Ecto neural progenitor cell (in vitro differentiated cells): ENCODE data around the gene TNS2.
A peak's percentile ranks its signal among the peaks of the same experiment; 100 is the strongest.

Experiments used
- DNase-seq: peaks from one replicate; pipeline ENCODE4 v3.0.0-alpha.2; 2018; ENCODE audit warnings: low spot score

Gene TNS2

DNA sequence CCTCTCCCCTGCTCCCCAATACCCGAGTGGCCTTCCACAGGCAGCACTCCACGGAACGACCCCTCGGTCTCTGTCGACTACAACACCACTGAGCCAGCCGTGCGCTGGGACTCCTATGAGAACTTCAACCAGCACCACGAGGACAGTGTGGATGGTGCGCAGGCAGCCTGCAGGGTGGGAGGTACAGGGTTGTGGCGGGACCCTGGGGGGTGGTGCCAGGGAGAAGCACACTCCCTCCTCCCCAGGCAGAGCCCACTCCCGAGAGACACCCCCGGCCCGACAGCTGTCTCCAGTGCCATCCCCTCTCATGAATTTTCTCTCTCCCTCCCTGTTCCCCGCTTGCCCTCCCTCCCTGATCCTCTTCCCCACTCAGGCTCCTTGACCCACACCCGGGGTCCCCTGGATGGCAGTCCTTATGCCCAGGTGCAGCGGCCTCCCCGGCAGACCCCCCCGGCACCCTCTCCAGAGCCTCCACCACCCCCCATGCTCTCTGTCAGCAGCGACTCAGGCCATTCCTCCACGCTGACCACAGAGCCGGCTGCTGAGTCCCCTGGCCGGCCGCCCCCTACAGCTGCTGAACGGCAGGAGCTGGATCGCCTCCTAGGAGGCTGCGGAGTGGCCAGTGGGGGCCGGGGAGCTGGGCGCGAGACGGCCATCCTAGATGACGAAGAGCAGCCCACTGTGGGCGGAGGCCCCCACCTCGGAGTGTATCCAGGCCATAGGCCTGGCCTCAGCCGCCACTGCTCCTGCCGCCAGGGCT, 9.0 kb downstream of the TNS2 start:
- DNase-seq: no peak

DNA sequence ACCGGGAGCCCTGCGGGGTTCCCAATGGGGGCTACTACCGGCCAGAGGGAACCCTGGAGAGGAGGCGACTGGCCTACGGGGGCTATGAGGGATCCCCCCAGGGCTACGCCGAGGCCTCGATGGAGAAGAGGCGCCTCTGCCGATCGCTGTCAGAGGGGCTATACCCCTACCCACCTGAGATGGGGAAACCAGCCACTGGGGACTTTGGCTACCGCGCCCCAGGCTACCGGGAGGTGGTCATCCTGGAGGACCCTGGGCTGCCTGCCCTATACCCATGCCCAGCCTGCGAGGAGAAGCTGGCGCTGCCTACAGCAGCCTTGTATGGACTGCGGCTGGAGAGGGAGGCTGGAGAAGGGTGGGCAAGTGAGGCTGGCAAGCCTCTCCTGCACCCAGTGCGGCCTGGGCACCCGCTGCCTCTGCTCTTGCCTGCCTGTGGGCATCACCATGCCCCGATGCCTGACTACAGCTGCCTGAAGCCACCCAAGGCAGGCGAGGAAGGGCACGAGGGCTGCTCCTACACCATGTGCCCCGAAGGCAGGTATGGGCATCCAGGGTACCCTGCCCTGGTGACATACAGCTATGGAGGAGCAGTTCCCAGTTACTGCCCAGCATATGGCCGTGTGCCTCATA, 9.7 kb downstream of the TNS2 start:
- DNase-seq: no peak

DNA sequence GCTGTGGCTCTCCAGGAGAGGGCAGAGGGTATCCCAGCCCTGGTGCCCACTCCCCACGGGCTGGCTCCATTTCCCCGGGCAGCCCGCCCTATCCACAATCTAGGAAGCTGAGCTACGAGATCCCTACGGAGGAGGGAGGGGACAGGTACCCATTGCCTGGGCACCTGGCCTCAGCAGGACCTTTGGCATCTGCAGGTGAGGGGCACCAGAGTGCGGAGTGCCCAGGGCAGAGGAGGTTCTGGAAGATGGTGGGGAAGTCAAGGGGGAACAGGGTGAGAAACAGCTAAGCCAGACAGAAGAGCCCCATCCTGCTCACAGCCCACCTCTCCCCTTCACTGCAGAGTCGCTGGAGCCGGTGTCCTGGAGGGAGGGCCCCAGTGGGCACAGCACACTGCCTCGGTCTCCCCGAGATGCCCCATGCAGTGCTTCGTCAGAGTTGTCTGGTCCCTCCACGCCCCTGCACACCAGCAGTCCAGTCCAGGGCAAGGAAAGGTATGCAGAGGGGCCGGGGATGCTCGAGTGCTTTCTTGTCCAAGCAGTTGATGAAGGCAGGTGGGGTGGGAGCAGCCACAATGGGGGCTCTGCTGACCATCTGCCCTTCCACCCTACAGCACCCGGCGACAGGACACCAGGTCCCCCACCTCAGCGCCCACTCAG, 10.3 kb downstream of the TNS2 start:
- no peak for DNase-seq

DNA sequence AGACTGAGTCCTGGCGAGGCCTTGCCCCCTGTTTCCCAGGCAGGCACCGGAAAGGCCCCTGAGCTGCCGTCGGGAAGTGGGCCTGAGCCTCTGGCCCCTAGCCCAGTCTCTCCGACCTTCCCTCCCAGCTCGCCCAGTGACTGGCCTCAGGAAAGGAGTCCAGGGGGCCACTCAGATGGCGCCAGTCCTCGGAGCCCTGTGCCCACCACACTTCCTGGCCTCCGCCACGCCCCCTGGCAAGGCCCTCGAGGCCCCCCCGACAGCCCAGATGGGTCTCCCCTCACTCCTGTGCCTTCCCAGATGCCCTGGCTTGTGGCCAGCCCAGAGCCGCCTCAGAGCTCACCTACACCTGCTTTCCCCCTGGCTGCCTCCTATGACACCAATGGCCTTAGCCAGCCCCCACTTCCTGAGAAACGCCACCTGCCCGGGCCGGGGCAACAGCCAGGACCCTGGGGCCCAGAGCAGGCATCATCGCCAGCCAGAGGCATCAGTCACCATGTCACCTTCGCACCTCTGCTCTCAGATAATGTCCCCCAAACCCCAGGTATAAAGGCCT, 10.9 kb downstream of the TNS2 start:
- no peak for DNase-seq

DNA sequence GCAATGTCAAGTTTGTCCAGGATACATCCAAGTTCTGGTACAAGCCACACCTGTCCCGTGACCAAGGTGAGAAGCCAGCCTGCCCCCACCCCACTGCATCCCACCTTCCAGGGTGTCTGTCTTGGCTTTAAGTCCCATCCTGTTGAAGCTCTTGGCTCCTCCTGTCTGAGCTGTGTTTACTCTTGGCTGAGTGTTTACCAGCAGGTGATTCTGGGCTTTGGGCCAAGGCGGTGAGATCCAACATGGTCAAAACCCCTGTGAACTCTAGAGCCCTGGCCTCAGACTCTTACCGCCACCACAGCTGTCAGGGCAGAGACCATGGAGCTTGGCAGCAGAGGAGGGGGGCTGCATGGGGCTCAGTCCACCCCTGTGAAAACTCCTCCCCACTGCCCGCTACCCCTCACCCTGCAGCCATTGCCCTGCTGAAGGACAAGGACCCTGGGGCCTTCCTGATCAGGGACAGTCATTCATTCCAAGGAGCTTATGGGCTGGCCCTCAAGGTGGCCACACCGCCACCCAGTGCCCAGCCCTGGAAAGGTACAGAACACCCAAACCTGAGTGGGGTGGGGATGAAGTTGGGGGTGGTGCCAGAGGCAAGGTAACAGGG, 11.6 kb downstream of the TNS2 start:
- no peak for DNase-seq

DNA sequence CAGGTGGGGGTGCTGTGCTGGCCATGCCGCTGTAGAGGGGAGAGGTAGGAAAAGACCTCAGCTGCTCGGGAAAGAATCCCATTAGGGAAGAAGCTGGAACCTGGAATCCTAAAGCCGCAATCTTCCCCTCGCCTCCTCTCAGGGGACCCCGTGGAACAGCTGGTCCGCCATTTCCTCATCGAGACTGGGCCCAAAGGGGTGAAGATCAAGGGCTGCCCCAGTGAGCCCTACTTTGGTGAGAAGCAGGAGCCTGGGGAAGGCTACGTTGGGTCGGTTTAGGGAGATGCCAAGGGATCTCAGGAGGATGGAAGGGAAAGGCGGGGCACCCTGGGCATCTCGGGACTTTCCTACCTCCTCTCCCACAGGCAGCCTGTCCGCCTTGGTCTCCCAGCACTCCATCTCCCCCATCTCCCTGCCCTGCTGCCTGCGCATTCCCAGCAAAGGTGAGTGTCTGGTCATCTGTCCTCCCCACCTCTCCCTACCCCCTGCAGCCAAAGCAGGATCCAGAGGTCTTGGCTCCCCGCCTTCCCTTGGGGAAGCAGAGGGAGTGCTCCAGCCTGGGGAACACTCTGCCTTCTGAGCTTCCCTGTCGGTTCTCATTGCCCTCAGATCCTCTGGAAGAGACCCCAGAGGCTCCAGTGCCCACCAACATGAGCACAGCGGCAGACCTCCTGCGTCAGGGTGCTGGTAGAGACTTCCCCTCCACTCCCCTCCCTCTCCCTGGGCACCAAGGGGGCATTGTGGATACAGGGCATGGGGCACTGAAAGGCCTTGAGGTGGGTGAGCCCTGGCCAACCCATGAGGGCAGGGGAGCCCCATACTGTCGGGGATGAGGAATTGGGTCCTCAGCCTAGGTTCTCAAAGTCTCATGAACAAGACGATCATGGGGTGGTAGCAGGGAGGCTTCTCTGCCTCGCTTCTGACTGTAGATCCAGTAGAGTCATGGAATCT, 12.4 kb downstream of the TNS2 start:
- DNase-seq: no peak

DNA sequence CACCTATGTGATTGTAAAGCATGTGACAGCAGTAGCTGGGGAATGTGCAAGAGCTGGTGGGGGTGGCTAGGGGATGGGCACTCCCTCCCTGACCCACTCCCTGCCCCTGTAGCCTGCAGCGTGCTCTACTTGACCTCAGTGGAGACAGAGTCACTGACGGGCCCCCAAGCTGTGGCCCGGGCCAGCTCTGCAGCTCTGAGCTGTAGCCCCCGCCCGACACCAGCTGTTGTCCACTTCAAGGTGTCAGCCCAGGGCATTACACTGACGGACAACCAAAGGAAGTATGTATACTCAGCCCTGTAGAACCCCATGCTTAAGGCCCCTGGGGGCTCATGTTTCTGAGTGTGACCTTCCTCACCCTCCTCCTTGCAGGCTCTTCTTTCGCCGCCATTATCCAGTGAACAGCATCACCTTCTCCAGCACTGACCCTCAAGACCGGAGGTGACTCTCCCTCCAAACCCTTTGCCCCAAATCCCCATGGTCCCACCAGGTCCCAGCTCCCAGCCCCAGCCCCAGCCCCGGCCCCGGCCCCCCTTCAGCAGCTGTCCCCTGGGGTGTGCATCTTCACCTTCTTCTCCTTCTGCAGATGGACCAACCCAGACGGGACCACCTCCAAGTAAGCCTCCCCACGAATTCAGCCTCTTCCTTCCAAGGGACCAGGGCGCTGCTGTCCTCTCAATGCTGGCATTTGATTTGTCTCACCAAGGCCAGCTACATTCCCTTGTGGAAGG, 13.3 kb downstream of the TNS2 start:
- DNase-seq: no peak

DNA sequence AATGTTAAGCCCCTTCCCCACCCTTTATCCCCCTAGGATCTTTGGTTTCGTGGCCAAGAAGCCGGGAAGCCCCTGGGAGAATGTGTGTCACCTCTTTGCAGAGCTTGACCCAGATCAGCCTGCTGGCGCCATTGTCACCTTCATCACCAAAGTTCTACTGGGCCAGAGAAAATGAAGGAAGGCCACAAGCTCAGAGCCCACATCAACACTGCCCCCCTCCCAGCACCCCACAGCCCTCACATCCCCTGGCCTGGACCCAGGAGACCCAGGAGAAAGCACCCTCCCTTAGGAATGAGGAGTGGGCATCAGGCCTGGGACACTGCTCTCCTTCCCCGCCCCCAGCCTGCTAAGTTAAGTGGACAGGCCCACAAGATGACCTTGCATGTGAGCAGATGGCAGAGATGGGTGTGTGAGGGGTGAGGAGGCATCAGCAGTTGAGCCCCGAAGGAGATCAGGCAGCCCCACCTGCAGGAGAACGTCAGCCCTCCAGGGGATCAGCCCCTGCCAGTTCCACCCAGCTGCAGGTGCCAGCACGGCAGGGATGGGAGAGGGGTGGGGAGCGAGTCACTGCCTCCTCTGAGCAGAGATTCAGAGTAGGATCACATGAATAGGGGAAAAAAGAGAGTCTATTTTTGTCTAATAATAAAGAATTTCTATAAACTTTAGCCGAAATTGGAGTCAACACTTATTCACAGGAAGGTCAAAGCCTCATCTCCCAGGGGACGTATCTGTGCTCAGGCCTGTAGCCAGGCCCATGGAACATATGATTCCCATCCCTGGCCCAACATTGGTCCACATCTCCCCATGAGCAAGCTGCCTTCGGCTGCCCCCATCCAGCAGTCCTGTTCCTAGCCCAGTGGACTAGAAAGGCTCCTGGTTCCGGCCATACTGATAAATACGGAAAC, 14.1 kb downstream of the TNS2 start:
- DNase-seq: no peak

DNA sequence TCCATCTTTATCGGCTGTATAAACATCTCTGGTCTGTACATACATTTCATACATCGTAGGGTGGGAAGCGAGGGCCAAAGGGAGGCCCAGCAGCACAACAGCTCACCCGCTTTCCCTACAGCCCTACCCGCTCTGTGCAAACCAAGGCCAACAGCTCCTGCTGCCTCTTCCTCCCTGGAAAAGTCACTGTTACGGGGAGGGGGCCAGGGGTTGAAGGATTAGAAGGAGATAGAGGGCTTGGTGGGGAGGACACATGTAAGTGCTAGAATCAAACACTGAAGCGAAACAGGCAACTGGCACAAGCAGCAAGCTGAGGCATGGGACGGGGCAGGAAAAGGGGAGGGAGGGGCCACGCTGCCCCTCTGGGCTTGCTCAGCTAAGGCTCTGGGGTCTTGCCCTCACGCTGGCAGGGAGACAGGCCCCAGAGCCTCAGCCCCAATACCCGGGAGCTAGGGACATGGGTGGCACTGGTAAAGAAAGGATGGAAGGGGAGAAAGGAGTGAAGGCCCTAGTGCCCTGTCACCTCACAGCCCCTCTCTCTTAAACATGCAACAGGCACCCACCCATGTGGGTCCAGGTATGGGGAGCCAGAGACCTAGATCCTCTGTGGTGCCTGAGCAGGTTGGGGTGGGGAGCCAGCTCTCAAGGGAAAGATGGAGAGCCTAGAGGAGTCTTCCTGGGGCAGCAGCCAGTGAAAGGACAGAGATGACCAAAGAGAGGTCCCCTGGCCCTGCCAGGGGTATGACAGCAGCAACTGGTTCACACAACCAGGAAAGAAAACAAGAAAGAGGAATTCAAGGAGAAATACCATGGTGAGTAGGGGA, 15.0 kb downstream of the TNS2 start:
- DNase-seq: no peak

DNA sequence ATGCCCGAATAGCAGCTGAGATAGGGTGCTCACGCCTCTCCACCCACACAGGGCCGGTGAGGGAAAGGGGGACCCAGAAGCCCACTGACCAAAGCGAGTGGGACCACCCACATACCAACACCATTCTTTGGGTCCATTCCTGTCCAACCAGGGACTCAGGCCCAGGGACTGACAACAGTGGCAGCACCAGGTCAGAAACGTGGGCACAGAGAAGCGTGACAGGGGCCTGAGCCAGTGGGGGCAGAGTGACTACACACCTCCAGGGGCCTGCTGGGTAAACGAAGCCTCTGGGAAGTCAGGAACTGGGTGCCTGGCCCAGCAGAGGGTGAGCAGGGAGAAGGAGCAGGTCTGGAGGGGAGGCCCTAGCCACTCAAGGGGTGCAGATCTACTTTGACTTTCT, 15.6 kb downstream of the TNS2 start:
- no peak for DNase-seq

DNA sequence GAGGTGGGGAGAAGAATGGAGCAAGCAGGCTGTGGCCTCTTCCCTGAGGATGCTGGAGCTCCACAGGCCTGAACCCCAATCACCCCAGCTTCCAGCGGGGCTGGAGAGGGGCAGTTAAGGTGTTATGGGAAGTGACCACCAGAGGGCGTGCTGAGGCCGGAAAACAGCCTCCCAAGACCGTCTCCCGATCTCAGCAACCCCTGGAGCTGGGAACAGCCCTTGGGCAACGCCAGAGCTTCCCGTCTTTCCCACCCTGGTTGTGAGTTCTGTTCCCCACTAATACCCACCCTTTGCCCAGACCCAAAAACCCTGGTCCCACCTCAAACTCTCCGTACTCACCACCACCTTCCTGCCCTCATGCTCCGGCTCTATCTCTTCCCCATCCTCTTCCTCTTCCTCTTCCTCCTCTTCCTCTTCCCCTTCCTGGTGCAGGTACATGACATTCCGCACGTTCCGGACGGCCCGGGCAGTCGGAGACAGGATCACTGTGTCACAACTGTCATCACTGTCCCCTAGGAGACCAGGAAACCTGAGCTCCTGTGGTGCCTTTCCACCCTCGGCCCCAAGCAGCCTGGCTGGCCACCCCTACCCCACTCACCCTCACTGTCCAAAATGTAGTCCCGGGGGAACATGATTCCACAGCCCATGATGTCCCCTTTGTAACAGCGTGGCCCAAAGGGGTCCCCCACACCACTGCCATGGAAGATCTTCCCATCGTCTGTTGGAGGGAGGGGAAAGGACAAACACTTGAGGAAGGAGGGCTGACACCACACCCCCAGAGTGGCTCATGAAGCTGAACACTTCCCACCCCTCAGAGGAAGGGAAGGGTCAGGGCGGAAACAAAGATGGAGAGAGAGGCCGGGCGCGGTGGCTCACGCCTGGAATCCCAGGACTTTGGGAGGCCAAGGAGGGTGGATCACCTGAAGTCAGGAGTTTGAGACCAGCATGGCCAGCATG, 16.4 kb downstream of the TNS2 start:
- DNase-seq: peak; percentile 91

DNA sequence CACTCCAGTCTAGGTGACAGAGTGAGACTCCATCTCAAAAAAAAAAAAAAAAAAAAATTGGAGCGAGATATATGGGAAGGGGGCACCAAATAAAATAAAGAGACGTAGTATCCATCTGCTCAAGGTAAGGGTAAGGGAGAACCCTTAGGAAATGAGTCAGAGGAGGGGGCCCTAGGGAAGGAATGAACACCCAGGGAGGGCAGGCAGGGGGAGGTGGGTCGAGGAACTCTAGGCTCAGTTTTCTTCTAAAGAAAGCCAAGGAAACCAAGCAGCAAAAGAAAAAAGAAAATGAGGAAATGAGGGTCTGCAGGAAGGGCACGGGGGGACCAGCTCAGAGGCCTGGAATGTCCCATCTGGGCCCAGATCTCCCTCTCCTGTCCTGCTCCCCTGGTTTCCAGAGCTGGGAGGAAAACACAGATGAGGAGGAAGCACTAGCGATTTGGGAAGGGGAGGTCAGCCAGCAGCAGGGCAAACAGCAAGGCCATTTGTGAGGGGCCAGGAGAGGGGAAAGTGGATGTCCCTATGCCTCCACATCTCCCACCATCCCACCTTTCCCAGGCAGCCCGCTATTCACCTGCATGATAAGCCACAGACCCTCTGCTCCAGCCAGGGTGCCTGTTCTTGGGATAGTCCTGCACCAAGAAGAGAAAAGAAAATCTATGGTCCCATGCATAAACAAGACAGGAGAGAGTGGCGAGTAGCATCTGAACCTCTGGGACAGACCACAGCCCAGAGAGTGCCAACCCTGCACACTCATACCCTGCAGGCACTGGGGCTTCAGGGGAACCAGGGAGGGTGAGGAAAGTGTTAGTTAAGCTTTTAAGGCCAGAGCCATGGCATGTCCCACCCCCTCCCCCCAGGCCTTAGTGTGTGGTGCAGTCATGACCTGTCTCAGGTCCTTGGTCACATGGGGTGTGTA, 17.5 kb downstream of the TNS2 start:
- no peak for DNase-seq

DNA sequence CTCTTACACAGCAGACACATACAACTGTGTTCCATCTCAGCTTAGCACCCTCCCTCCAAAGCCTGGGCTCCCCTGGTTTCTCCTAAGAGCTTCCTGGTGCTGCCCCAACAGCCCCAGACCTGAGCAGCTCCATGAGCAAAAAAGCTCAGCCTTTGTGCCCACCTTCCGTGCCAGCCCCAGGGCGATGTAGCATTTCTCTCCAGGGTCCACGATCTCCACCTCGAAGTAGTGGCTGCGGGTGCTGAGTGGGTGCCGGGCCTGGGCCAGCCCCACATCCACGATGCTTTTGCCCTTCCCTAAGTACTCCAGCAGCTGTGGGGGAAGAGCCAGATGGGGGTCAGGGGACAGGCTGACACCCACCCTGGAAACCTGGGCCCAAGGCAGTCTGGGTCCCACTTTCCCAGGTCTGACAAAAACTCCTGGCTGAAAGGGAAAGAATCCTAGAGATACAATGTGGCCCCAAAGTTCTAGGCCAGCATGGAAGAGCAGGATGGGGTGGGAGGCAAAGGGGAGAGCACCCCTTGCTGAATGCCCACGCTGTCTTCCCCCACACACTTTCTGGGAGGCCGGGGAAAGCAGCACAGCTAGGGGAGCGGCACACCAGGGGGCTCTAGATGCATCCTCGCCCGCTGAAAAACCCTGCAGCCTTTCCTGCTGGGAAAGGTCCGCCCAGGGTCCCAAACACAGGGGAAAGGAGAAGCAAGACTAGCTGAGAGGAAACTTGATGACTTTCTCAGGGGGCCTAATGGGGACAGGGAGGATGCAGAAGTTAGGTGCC, 18.3 kb downstream of the TNS2 start:
- DNase-seq: no peak

DNA sequence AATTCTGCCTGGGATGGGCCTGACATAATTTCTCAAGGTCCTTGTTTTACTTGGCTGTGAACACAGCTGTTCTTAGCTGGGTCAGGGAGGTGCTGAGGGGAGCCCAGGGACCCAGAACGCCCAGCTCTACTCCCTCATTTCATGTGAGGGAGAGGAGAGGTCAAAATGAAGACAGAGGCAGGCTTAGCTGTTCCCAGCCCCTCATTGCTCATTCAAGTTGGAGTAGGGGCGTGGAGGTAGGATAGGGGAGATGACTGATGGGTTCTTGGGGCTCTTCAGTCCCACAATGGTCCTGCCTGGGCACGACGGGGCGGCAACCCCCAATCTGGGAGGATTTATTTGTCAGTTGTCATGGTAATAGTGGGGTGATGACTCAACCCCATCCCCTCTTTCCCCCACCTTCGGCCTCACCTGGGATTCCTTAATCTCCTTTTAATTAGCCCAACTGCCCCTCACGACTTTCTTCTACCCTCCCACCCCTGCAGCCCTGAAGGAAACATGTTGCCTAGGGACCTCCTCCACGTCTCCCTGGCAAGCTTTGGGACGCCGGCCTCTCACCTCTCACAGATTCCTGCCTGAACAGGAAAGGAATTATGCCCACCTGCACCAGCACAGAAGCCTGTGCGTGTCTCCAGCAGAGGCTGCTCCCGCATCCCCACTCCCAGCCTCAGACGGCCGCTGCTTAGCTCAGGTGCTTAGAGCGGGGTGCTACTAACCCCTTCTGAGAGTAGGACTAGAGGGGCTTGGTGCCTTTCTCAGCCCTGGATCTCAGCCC, 19.1 kb downstream of the TNS2 start:
- DNase-seq: peak; percentile 46
